Measurements from ENCODE around the gene AP2A1. TPM values are rescaled to one million over a fixed set of nuclear protein-coding genes. Genes with fewer than 3 reads are reported as not detected.

AP2A1 gene
- total and polyA plus RNA-seq, 9 of the 15 experiments (the other 6 are each of a cell fraction or from before 2014, with no cell fraction given) = 0.55 to 150 (median 31.9) TPM

DNA sequence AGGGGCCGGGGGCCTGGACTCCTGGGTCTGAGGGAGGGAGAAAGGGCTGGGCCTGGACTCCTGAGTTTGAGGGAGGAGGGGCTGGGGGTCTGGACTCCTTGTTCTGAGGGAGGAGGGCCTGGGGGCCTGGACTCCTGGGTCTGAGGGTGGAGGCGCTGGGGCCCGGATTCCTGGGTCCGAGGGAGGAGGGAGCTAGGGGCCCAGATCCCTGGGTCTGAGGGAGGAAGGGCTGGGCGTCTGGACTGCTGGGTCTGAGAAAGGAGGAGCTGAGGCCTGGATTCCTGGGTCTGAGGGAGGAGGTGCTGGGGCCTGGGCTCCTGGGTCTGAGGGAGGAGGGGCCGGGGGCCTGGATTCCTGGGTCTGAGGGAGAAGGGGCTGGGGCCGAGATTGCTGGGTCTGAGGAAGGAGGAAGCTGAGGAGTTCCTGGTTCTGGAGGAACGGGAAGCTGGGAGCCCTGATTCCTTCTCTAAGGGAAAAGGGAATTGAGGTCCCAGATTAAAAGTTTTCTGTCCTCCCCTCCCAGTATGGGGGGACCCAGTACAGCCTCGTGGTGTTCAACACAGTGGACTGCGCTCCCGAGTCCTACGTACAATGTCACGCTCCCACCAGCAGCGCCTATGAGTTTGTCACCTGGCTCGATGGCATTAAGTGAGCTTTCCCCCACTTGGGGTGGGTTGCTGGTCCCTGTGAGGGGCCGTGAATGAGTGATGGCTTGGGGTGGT lies 52.0 kb downstream of the AP2A1 start:
- H3K4me2 ChIP-seq (ENCODE audit: insufficient read depth, low read length) = peak overlapping the region; percentile 82
- H3K4me3 ChIP-seq = peak overlapping the region; percentile 86
- in situ Hi-C loops (cut with MboI) = no loop called here
- WGBS (ENCODE audit: insufficient coverage, low coverage, missing lambda C conversion rate) = 4% methylated on average over 10 of the region's 16 CpGs
- H3K27me3 ChIP-seq (ENCODE audit: control insufficient read depth in 2 of 2, insufficient read depth in 2 of 2, low read length in 2 of 2) = no peaks in the 10 kb centered on the region
- BruUV-seq (replicated peaks) = TSS peak; percentile 58
- no peaks in the 10 kb centered on the region for H3K9me3 ChIP-seq (replicated peaks; ENCODE audit: control insufficient read depth, insufficient read depth, low read depth, low read length)
- peak overlapping the region; percentile 86 to 95 for H3K9ac ChIP-seq (ENCODE audit: insufficient read depth in 1 of 2, low read depth in 2 of 2, low read length in 2 of 2)
- DNase-seq (ENCODE audit: extremely low read depth in 1 of 4, low spot score in 3 of 4) = peak in 3 of 4 experiments; percentile 34 to 50 (median 39)
- POLR2A ChIA-PET = interaction anchor here (0.5 to 1.2 kb wide), 9 partner anchors 9 to 102 kb away, joined by 3 to 9 read pairs (median 4); partner anchors contain the start of gene PTOV1
- H3K36me3 ChIP-seq (ENCODE audit: control insufficient read depth, insufficient read depth, low read length) = peaks cover 26% of the 10 kb centered on the region
- no peaks in the 10 kb centered on the region for H3K9me1 ChIP-seq (ENCODE audit: control insufficient read depth, insufficient read depth, low read length)
- no peak for FAIRE-seq
- H3K4me1 ChIP-seq (replicated peaks in 1 of 2; ENCODE audit: control insufficient read depth in 2 of 2, insufficient read depth in 2 of 2, low read length in 2 of 2) = peaks cover 17 to 39% of the 10 kb centered on the region in 2 experiments
- H2AFZ ChIP-seq (ENCODE audit: low read depth, low read length) = peak overlapping the region; percentile 92
- H3K79me2 ChIP-seq (ENCODE audit: control insufficient read depth, insufficient read depth, low read length) = peaks cover 42% of the 10 kb centered on the region
- CTCF ChIA-PET (ENCODE audit: low intra/inter-chr PET ratio) = interaction anchor here (0.5 kb wide), 1 partner anchor 10 kb away, joined by 3 read pairs; no protein-coding TSS in a partner anchor
- intact Hi-C loops (cut with micrococcal nuclease) = loop anchor here (2.0 kb wide), 1 partner anchor 26 kb away; no protein-coding TSS in a partner anchor
- peak overlapping the region; percentile 90 for H3K27ac ChIP-seq (ENCODE audit: extremely low read depth, low read depth, low read length)
- 0 out of 2 replicates have a peak, but pooled peaks cover 3% of the 10 kb centered on the region for H4K20me1 ChIP-seq (replicated peaks; ENCODE audit: control insufficient read depth, insufficient read depth, low read length)
- peak; percentile 47 for ATAC-seq
- TF ChIP-seq HCFC1 (IDR thresholded peaks at IDR 0.05; ENCODE audit: low read depth, low read length) (no peak), CREM (IDR thresholded peaks at IDR 0.05; ENCODE audit: low read depth) (peak; percentile 4; the same call in 1 of the 2 replicates), CHD2 (IDR thresholded peaks at IDR 0.05; ENCODE audit: low read depth, low read length) (no peak), MAFK (IDR thresholded peaks at IDR 0.05; ENCODE audit: low read length) (no peak), IRF2 (CRISPR knock-in tag; IDR thresholded peaks at IDR 0.05) (no peak), SP1 (CRISPR knock-in tag; IDR thresholded peaks at IDR 0.05) (no peak), TAF15 (IDR thresholded peaks at IDR 0.05; ENCODE audit: low read depth, low read length) (no peak), PTTG1 (tag; IDR thresholded peaks at IDR 0.05; ENCODE audit: low read depth) (no peak), KDM5B (IDR thresholded peaks at IDR 0.05; ENCODE audit: insufficient replicate concordance, low read depth, low read length) (peak; percentile 22), RBBP5 (IDR thresholded peaks at IDR 0.05; ENCODE audit: borderline replicate concordance, insufficient read depth, low read length, poor library complexity, severe bottlenecking) (no peak), TEAD4 (IDR thresholded peaks at IDR 0.05; ENCODE audit: low read length) (0 out of 2 replicates have a peak, but pooled peaks have one; percentile 8), TEAD4 (CRISPR knock-in tag; IDR thresholded peaks at IDR 0.05; ENCODE audit: borderline replicate concordance) (no peak), MAFG (tag; conservative IDR thresholded peaks at IDR 0.05) (no peak)
- TF ChIP-seq, protein P1, sequence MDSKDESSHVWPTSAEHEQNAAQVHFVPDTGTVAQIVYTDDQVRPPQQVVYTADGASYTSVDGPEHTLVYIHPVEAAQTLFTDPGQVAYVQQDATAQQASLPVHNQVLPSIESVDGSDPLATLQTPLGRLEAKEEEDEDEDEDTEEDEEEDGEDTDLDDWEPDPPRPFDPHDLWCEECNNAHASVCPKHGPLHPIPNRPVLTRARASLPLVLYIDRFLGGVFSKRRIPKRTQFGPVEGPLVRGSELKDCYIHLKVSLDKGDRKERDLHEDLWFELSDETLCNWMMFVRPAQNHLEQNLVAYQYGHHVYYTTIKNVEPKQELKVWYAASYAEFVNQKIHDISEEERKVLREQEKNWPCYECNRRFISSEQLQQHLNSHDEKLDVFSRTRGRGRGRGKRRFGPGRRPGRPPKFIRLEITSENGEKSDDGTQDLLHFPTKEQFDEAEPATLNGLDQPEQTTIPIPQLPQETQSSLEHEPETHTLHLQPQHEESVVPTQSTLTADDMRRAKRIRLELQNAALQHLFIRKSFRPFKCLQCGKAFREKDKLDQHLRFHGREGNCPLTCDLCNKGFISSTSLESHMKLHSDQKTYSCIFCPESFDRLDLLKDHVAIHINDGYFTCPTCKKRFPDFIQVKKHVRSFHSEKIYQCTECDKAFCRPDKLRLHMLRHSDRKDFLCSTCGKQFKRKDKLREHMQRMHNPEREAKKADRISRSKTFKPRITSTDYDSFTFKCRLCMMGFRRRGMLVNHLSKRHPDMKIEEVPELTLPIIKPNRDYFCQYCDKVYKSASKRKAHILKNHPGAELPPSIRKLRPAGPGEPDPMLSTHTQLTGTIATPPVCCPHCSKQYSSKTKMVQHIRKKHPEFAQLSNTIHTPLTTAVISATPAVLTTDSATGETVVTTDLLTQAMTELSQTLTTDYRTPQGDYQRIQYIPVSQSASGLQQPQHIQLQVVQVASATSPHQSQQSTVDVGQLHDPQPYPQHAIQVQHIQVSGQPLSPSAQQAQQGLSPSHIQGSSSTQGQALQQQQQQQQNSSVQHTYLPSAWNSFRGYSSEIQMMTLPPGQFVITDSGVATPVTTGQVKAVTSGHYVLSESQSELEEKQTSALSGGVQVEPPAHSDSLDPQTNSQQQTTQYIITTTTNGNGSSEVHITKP (IDR thresholded peaks at IDR 0.05; ENCODE audit: partially characterized antibody) = peak; percentile 59
- TF ChIP-seq, protein P2, sequence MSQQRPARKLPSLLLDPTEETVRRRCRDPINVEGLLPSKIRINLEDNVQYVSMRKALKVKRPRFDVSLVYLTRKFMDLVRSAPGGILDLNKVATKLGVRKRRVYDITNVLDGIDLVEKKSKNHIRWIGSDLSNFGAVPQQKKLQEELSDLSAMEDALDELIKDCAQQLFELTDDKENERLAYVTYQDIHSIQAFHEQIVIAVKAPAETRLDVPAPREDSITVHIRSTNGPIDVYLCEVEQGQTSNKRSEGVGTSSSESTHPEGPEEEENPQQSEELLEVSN (IDR thresholded peaks at IDR 0.05; ENCODE audit: borderline replicate concordance in 1 of 2, extremely low read depth in 1 of 2, insufficient read depth in 1 of 2, insufficient read length in 1 of 2, low read depth in 1 of 2, low read length in 1 of 2, poor library complexity in 1 of 2, severe bottlenecking in 1 of 2) = peak in 1 of 2 experiments; percentile 50
